Measurements from ENCODE around the gene IQCB1.
"Not testable (repeated sequence)": the region's sequence is repeated elsewhere in the genome, so short reads cannot be mapped to it uniquely, and the experiment has no call there.

Gene IQCB1

DNA sequence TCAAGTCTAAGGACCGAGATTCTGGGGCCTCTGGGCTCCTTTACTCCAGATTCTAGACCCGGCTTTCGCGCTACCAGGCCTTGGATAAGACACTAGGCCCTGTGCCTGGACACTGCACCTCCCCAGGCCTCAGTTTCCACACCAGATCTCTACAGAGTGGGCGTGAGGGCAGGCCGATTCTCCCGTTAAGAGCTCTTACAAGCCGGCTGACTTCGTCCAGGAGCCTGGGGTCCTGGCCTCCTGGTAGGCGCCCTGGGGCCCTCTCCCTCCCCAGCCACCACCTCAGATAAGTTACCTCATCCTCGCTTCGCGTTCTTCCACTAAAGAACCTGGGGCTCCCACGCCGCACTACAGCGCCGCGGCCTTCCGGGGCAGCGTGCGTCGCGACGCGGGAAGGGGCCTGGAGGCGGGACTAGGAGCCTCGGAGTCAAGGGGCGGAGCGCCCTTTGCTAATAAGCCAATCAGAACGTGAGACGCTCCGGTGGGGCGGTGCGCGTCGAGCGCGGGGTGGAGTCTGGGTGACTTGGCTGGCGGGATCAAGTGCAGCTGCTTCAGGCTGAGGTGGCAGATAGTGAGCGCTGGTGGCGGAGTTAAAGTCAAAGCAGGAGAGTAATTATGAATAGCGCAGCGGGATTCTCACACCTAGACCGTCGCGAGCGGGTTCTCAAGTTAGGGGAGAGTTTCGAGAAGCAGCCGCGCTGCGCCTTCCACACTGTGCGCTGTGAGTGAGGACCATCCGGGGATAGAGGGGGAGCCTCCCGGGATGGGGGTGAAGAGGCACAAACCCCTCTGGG lies at the start of gene IQCB1, which contains the start of gene EAF2:
Gene IQCB1 (minus strand): TSS at position 390 of the 794 bp plus-strand sequence. CDS start 6,100 bp downstream, outside the sequence.
Gene EAF2 (plus strand): TSS at position 539 of the 794 bp plus-strand sequence. CDS start 77 bp downstream, at position 616.
- peak; percentile 92 for DNase-seq (ENCODE audit: low read depth)

- no peak for DNase-seq (ENCODE audit: low read depth)
Measured at GRCh38 chr3:121883507-121883906, 48.6 kb upstream of the IQCB1 start.

DNA sequence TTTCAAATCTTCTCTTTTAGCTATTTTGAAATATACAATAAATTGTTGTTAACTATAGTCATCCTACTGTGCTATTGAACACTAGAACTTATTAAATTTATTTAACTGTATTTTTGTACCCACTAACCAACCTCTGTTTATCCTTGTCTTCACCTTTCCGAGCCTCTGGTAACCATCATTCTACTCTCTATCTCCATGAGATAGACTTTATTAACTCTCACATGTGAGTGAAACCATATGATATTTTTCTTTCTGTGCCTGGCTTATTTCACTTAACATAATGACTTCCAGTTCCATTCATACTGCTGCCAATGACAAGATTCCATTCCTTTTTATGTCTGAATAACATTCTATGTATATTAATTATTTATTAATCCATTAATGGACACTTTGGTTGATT lies 43.6 kb upstream of the IQCB1 start:
- no peak for DNase-seq (ENCODE audit: low read depth)

DNA sequence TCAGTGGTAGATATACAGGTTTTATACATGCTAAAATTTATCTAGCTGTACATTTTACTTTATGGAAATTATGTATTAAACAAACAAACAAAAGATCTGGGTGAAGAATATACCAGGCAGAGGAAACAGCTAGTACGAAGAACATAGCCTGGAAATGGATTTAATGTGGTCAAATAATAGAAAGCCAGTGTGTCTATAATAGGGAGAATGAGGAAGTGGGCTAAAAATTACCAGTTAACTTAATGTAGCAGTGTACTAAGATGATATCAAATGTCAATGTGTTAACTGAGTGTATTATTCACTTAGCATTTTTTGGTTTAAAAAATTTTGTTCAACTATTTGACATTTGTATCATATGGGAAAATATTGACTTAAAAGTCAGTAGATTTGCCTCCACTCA lies 36.6 kb upstream of the IQCB1 start:
- no peak for DNase-seq (ENCODE audit: low read depth)

GRCh38 chr3:121870717-121871116 lies 35.9 kb upstream of the IQCB1 start:
- DNase-seq (ENCODE audit: low read depth) = no peak

- no peak for DNase-seq (ENCODE audit: low read depth)
Measured at GRCh38 chr3:121869736-121870135, 34.9 kb upstream of the IQCB1 start.

DNA sequence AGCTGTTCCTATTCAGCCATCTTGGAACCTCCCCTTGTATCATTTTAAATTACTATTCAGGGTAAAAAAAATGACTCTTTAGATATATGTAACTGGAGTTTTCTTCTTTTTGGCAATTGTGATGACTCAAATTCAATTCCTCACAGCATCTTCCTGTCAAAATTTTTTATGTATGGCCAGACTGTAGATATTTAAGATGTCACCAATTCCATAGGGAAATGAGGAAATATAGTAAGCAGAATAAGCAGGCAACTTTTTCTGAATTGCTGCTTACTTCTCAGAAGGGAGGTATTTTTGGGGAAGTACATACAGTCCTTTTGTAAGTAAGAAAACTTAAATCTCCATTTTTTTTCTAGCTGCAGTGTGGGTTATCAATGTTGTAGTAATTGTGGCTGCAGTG lies 28.9 kb upstream of the IQCB1 start:
- no peak for DNase-seq (ENCODE audit: low read depth)

- not testable (repeated sequence) for DNase-seq (ENCODE audit: low read depth)
Measured at GRCh38 chr3:121863247-121863646, 28.4 kb upstream of the IQCB1 start.

GRCh38 chr3:121857778-121858177 lies 22.9 kb upstream of the IQCB1 start:
- DNase-seq (ENCODE audit: low read depth) = not testable (repeated sequence)

- no peak for DNase-seq (ENCODE audit: low read depth)
Measured at GRCh38 chr3:121855555-121855954, 20.7 kb upstream of the IQCB1 start.

DNA sequence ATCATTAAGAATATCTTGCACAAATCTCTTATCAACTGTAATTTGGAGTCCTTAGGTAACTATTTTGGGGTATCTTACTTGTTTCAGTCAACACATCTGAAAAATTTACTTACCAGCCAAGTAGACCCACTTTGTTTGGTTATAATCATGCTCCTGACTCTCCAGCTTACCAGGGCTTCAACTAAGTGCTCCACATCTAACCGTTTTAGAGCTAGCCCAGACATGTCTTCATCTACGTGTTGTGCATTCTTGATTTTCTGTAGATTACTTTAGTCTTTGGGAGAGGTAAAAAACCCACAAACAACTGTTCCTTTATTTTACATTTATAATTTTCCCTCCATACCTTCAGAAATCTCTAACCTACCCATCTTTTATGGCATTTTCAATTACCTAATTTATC lies 17.4 kb upstream of the IQCB1 start:
- DNase-seq (ENCODE audit: low read depth) = no peak

DNA sequence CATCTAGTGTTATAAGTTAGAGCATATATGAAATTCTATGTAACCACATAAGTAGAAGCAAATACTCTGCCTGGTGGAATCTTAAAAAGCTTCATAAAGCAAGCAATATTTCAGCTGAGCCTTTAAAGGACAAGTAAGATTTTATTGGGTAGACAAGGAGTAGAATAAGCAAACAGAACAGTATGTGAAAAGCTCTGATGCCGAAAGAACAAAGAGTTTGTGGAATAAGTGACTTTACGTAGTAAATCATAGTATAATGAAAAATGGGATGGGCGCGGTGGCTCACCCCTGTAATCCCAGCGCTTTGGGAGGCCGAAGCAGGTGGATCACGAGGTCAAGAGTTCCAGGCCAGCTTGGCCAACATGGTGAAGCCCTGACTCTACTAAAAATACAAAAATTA lies 10.0 kb upstream of the IQCB1 start:
- DNase-seq (ENCODE audit: low read depth) = no peak

GRCh38 chr3:121839962-121840361 lies 5.1 kb upstream of the IQCB1 start:
- no peak for DNase-seq (ENCODE audit: low read depth)

DNA sequence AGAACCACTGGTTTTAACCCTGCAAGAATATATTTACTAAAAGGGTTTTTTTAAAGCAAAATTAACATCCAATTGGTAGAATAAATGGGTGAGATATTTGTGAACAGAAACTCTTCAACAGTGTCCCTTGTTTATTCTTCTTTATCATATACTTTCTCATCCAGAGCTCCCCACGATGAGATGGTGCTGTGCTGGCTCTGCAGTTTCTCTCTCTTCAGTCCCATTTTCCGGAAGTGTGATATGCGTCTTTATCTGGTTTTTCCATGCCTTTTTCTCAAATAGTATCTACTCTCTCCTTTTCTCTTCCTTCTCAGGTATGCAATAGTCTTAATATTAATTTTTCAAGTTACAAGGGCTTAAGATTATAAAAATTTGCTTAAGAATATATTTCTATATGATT lies 1.6 kb upstream of the IQCB1 start:
- no peak for DNase-seq (ENCODE audit: low read depth)

DNA sequence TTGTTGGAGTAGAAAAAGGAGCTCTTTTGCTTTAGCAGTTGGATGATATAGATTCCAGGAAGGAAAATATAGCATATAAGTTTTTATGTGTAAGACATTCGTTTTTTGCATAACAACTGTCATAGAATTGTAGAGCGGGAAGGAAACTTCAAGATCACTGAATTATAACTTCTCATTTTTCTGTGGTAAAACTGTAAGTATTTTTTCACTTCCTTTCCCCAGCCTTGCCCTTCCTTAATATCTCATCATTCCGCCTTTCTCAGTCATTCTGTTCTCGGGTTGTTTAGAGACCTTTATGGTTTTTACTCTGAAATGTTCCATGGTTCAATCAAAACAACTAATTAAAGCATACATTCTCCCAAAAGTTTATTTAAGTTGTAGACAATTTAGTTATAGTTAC lies 1.2 kb upstream of the IQCB1 start:
- no peak for DNase-seq (ENCODE audit: low read depth)

DNA sequence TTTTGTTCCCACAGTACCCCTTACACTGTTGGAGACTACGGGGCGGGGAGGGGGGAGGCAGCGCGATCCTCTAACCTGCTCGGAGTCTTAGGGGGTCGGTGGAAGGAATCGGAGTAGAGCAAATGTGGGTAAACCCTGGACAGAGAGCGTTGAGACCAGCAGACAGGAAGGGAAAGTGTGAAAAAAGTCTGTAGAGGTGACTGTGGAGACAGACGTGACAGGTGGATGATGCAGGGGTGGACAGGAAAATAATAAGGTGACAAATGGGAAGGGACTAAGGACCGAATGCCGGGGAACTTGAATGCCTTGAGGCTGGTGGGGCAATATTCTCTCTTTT lies 573 bp upstream of the IQCB1 start:
- no peak for DNase-seq (ENCODE audit: low read depth)

- DNase-seq (ENCODE audit: low read depth) = no peak
Measured at GRCh38 chr3:121834157-121834670, 646 bp downstream of the IQCB1 start.

DNA sequence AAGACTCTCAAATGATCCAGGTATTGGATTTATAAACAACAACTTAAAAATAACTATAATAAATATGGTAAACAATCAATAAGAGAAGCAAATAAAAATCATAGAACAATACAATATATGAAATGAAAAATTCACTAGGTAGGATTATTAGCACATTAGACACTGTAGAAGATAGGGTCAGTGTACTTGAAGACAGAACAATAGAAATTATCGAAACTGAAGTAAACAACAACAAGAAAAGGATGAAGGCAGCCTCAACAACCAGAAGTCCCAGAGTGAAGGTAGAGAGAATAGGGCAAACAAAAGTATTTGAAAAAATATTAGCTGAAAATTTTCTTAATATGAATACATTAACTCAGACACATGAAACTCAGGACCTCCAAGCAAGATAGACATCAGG lies 11.9 kb downstream of the IQCB1 start:
- no peak for DNase-seq (ENCODE audit: low read depth)

- no peak for DNase-seq (ENCODE audit: low read depth)
Measured at GRCh38 chr3:121821421-121822199, 13.2 kb downstream of the IQCB1 start.

- DNase-seq (ENCODE audit: low read depth) = no peak
Measured at GRCh38 chr3:121819236-121819635, 15.6 kb downstream of the IQCB1 start.

DNA sequence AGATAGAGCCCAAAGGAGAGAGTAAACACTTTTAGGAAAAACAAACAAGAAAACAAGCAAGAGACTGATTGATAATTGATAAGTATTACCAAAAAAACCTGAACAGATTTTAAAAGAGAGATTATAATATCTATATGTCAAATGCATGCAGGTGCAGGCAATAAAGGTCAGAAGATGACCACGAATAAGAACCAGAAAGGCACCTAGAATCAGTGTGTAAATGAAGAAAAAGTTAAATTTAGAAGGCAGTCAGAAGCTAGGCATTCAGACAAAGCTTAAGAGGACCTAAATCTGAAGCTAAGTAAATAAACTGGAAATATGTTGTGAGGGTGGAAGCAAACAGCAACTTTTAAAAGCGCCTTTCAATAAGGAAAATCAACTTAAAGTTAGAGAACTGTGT lies 16.3 kb downstream of the IQCB1 start:
- no peak for DNase-seq (ENCODE audit: low read depth)

DNA sequence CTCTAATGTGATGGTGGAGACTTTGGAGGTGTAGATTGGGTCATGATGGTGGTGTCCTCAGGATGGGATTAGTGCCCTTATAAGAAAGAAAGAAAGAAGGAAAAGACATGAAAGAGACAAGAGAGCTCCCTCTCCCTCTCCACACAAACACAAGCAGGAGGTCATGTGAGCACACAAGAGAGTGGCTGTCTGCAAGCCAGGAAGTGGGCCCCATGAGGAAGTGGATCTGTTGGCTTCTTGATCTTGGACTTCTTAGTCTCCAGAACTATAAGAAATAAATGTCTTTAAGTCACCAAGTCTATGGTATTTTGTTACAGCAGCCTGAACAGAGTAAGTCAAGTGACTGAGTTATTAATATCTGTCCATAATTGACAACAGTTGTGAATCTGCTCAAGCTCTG lies 17.1 kb downstream of the IQCB1 start:
- DNase-seq (ENCODE audit: low read depth) = no peak

GRCh38 chr3:121809249-121809648 lies 25.6 kb downstream of the IQCB1 start:
- DNase-seq (ENCODE audit: low read depth) = no peak

All from activated T-helper 9 cell treated with anti-CD3 and anti-CD28 coated beads, Interleukin-2, amount 50 U/mL, for 16 hours (primary cell).